HG03575 (cell line): ENCODE data around the gene LRRC63.
"Not testable (repeated sequence)": the region's sequence is repeated elsewhere in the genome, so short reads cannot be mapped to it uniquely, and the experiment has no call there.

Source experiments
- ATAC-seq: cut with Tn5 transposase; IDR thresholded peaks from one replicate; pipeline ENCODE4 v1.9.1; 2021; ENCODE audit not compliant: unreplicated experiment, insufficient number of reproducible peaks, low FRiP score; ENCODE audit errors: extremely low read depth

LRRC63 gene

DNA sequence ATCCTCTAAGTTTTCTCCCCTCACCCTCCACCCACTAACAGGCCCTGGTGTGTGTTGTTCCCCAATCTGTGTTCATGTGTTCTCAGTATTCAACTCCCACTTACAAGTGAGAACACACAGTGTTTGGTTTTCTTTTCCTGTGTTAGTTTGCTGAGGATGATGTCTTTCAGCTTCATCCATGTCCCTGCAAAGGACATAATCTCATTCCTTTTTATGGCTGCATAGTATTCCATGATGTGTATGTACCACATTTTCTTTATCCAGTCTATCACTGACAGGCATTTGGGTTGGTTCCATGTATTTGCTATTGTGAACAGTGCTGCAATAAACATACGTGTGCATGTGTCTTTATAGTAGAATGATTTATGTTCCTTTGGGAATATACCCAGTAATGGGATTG, 3.0 kb downstream of the LRRC63 start:
- ATAC-seq, result not testable (repeated sequence)

DNA sequence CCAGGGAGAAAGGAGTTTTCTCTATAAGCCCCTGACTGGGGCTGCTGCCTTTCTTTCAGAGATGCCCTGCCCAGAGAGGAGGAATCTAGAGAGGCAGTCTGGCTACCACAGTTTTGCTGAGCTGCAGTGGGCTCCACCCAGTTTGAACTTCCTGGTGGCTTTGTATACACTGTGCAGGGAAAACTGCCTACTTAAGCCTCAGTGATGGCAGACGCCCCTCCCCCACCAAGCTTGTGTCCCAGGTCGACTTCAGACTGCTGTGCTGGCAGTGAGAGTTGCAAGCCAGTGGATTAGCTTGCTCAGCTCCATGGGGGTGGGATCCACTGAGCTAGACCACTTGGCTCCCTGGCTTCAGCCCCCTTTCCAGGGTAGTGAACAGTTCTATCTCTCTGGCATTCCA, 8.5 kb downstream of the LRRC63 start:
- not testable (repeated sequence) for ATAC-seq

DNA sequence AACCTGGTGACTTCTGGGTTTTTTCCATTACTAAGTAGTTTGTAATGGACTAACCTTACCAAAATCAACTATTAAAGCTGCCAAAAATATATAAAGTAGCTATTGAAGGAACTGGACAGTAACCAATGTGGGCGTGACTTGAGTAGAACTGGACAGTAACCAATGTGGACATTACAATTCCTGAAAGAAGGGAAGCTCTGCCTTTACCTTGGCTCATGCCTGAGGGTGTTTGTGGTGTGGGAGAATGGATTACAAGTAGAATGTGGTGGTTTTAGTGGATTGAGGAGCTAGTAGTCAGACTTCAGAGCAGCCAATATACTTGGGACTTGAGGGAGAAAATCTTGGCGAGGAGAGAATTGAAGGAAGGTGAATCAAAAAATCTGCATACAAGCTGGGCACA, 17.5 kb downstream of the LRRC63 start:
- no peak for ATAC-seq

DNA sequence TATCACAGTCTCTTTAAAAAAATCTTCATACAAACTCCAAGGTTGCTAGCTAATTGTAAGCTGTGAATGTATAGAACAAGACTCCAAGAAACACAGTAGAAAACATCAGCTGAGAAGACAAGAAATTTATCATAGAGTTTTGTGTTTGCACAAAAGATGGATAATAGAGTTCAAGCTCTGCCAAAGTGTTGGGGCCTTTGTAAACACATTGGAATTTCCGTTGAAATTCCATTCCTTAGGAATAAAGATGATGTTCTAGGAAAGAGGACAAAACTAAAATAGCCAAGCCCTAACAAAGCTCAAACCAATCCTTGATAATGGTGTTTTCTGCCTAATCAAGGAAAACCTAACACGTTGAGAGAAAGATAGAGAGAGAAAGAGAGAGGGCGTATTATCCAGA, 20.6 kb downstream of the LRRC63 start:
- no peak for ATAC-seq

DNA sequence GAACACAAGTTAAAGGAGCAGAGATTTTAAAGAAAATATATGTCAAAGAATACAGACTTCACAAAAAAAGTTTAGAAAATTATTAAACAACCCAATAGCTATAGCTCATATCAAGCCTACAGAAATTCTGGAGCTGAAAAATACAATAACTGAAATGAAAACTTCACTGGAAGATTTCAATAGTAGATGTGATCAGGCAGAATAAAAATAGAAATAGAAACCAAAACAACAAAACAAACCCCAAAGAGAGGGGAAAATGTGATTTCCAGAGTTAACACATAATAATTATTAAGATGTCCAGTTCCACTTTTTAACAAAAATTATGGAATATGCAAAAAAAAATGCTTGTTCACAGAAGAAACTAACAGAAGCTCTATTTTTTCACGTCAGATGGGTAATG, 23.6 kb downstream of the LRRC63 start:
- ATAC-seq, result no peak

DNA sequence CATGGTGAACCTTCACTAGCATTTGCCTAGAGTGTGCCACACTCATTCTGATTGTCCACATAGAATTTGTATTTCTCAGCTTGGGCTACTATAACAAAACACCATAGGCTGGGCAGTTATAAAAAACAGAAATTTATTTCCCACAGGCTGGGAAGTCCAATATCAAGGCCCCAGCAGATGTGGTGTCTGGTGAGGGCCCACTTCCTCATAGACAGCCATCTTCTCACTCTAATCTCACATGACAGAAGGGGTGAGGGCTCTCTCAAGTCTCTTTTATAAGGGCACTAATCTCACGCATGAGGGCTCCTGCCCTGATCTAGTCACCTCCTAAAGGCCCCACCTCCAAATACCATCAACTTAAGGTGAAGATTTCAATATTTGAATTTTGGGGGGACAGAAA, 53.6 kb downstream of the LRRC63 start:
- no peak for ATAC-seq

DNA sequence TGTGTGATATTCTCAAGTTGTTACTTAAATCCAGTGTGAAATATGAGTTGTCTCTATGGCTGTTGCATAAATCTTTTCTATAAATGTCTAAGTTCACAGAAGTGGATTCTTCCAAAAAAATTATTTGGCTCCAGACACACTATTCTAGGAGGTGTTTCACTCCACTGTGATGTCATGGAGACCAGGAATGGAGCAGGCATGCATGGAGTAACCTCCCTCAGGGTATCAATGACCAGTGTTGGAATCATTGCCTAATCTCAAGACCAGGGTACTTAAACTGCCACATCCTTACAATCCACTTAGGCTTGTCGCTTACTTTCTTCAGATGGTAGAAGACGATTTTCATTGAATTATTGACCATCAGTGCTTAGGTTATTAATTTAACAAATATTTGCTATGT, 55.4 kb downstream of the LRRC63 start:
- ATAC-seq, result no peak

DNA sequence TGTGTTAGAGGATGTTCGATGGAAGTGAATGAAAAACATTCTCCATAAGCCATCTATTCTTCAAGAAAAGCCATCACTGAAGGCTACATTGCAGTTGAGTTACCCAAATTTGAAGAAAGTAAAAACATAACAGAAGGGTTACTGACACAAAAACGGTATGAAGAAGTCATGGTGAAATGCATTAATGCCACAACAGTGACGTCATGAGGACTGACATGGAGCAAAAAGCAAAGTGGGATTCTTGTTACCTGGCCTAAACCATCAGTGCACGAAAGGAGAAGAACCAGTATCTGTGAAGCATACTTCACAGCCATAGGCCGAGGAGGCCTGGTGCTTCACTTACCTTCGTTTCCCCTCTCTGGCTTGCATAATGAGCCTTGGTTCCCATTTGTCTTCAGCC, 58.7 kb downstream of the LRRC63 start:
- ATAC-seq, result no peak

DNA sequence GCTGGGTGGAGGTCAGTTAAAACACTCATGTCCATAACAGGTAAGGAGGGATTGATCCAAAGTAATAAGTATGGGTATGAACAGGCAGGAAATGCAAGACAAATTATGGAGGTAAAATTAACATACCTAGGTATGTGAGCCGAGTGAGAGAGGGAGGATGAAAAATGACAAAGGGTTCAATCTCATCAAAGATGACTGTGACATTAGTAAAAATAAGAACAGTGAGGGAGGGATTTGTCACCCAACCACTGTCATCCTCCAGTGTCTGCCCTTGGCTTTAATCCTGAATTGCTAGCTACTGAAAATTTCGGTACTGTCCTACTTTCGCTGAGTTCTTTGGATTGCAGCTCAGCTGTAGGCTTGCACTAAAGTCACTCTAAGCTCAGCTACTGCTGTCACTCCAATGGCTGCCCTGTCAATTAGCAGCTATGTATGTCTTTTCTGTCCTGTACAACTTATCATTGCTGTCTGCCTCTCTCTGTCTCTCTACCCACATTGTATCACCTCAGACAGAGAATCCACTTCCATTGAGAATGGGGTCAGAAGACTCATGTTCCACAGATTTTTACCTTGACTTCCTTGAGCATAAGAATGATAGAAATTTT, 62.5 kb downstream of the LRRC63 start:
- no peak for ATAC-seq

DNA sequence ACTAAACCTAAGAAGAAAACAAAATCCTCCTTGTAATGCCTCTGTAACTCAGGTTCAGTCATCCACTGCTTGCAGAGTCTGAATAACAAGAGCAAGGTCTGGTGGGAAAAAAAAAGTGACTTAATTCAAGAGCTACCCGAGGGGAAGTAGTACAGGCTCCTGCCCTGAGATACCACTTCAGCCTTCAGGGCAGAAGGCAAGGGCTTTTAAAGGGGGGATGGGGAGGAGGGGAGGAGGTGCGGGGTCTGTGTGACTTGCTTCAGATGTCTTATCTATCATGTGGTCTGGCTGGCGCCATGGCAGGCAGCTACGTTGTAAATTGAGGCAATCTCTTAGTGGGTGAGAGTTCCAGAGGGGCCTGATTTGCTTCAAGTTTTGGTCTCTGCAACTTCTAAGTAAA, 66.7 kb downstream of the LRRC63 start:
- no peak for ATAC-seq

DNA sequence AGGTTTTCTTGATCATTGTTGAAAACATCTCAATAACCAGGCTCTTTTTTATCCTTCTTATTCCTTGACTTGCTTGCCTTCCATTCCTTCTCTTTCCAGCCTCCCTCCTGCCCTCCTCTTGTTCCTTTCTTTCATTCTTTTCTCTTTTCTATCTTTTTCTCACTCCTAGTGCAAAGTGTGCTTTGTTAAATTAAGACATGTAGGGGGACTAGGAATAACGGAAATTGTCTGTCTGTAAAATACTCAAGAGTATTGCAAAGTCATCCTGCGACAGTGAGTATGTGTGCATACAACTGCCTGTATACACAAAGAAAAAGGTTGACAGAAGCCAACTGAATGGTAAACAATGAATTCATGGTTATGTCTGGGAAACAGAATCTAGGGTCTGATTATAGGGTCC, 70.1 kb downstream of the LRRC63 start:
- ATAC-seq, result no peak

DNA sequence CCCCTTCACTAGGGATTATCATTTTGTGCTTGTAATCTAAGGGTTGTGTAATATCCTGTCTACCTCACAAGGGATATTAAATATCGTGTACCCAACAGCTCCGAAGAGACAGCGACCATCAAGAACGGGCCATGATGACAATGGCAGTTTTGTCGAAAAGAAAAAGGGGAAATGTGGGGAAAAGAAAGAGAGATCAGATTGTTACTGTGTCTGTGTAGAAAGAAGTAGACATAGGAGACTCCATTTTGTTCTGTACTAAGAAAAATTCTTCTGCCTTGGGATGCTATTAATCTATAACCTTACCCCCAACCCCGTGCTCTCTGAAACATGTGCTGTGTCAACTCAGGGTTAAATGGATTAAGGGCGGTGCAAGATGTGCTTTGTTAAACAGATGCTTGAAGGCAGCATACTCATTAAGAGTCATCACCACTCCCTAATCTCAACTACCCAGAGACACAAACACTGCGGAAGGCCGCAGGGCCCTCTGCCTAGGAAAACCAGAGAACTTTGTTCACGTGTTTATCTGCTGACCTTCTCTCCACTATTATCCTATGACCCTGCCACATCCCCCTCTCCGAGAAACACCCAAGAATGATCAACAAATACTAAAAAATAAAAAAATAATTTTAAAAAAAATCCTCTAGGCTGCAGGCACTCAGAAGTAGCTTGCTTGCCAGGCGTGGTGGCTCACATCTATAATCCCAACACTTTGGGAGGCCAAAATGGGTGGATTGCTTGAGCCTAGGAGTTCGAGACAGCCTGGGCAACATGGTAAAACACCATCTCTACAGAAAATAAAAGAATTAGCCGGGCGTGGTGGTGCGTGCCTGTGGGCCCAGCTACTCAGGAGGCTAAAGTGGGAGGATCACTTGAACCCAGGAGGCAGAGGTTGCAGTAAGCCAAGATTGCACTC, 72.4 kb downstream of the LRRC63 start:
- ATAC-seq, result not testable (repeated sequence)

DNA sequence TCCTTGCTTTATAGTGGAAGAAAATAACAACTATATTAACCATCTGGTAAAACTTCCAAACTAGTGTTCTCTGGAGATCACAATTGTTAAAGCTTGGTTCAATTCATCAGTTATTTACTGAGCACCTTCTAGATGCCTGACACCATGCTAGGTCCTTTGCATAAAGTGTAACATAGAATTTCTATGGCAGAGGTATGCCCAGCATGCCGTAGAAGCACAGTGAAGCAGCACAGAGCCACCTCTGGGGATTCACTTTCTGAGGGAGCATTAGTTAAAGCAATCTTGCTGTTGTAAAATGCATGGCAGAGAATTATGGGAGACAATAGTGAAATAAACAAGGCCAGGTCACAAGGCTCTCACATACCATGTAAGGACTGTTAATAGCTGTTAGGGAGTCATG, 75.2 kb downstream of the LRRC63 start:
- ATAC-seq, result no peak

DNA sequence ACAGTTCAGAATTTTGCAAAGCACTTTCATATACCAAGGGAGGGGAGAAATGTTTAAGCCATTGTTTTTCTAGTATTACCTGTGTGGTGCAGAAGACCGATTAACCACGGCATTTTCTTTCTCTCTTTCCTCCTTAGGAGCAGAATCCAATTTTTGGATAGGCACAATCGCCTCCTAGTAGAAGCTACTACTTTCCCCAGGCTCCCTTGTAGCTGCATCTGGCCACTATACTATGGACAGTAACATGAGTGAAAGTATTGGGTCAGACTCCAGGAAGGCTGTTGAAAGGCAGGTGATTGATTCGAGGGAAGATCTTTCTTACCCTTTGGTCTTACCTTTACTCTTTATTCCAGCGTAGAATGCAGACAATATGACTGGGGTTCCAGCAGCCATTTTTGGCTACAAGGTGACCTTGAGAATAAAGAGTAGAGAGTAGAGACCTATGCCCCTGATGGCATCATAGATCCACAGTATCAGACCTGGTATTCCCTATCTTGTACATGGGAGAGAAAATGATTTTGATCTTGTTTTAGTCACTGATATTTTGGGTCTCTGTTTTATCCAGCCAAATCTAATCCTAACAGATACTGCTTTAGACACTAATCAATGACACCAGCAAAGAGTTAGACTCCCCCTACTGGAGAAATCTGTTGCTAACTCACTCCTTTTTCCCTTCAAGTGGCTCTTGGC, 77.0 kb downstream of the LRRC63 start:
- no peak for ATAC-seq

DNA sequence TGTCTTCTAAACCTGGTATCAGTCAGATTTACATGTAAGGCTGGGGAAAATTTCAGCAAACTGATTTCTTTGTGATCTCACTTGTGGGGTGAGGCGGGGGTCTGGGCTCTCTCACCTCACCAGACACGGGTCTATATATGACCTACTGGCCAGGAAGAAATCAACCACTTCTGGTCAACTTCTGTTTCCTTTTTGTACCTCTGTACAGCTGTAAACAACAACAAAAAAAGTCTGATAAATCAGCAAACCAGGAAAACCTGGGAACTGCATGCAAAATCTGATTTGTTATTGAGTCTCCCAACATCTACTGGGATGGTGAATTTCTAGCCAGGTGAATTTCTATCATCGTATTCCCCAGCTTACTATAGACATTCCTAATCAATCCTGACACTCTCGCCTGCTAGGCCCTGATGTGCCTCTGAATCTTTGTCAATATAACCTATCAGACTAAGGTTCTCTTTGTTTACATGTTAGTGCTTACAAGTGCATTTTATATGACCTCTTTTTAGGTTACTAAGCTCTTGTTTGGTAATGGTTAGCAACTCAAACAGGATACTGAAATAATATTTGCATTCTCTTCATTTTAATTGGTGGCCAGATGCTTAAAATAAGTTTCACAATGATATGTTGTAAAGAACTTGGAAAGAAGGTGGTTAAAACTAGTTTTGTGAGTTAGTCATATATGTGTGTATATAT, 77.7 kb downstream of the LRRC63 start:
- no peak for ATAC-seq

DNA sequence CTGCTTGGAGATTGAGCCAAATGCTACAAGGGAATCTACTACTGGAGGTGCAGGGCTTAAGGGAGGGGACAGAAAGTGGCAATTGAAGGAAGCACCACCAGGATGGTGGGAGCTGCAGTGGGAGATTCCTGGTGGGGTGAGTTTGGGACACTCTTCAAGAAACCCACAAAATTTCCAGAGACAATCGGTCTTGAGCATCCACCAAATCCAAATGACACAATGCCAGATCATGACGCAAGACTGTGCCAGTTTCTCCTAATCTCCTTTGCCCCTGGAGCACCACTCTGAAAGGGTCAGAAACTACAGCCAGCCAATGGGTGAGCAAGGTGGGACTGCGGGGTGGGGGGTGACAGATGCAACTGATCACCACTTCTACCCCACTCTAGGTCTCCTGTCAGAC, 78.7 kb downstream of the LRRC63 start:
- ATAC-seq, result no peak

DNA sequence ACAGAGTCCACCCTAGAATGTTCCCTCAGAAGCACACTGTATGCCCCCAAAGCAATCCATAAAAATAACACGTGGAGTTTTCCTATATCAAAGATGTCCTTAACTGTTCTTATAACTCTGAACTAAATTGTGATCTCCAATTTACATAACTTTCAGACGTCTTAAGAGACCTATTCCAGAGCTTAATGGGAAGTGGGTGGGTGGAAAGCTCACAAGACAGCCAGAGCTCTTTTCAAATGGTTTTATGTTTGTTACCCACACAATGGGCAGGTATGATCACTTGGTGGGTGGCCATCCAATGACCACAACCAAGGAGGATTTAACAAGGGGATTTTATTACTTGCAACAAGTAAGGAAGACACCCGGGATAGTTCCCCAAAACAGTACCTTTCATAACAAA, 81.7 kb downstream of the LRRC63 start:
- no peak for ATAC-seq

DNA sequence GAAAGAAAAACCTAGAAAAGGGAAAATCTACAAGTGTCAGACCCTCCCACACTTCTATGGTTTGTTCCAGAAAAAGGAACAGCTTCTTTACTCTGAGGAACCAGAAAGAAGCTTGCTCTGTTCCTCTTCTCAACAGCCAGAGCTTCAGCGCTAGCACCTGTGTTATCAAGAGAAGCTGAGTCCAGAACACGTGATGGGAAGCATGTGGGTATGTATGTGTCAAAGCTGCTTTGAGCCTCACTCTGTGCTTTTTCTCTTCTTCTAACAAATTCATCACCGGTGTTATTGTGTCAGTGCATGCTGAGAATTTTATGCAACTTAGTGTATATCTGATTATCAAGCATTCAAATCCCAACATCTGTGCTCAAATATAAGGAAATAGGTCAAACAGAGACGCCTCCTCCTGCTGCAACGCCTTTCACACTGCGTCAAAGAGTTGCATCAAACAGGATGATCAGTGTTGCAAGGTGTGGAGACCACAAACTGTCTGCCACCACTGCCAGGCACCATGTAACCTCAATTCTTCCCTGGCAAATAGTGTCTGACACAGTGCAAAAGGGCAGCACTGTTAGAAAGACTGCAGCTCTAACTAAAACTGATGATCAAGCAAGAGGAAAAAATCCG, 83.9 kb downstream of the LRRC63 start:
- ATAC-seq, result no peak
